Stimulated activated CD8-positive, alpha-beta memory T cell treated with anti-CD3 and anti-CD28 coated beads, Interleukin-15, amount 100 ng/mL, for 1 hour (primary cell): Measurements from ENCODE around the gene RPL36A.

Source experiments
- DNase-seq: peaks from one replicate; pipeline ENCODE4 v3.0.0-alpha.2; 2020; ENCODE audit warnings: low read depth

The RPL36A gene

DNA sequence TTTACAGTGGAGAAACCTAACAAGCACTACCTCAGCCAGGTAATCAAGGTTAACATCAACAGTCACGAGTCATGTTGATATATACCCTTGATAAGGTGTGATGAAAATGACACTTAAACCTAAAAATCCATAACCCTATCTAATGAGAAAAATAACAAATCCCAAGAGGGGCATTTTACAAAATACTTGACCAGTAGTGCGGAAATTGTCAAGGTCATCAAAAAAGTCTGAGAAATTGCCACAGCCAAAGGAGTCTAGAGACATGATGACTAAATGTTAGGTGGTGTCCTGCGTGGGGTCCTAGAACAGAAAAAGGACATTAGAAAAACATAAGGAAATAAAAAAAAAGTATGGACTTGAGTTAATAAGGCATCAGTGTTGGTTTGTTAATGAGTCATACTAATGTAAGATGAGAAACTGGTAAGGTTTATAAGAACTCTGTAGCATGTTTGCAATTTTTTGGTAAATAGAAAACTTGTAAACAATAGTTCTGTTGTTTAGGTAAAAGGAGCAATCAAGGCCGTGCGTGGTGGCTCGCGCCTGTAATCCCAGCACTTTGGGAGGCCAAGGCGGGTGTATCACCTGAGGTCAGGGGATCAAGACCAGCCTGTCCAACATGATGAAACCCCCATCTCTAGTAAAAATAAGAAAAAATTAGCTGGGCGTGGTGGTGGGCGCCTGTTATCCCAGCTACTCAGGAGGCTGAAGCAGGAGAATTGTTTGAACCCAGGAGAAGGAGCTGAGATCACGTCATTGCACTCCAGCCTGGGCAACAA is 2.9 kb downstream of the RPL36A start:
- DNase-seq: no peak

DNA sequence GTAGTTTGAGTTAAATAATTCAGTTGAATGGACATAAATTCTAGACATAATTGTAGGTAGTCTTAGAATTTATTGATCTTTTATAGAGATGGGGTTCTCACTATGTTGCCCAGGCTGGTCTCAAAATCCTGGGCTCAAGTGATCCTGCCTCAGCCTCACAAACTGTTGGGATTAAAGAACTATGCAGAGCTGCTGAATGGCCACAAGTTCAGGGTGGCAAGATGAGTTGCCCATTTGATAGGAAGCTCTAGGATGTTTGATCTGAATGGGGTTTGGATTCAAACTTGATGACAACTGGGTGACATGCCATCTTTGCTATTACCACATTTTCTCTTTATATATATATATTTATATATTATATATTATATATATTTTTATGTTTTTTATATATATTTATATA is 3.6 kb downstream of the RPL36A start:
- no peak for DNase-seq

DNA sequence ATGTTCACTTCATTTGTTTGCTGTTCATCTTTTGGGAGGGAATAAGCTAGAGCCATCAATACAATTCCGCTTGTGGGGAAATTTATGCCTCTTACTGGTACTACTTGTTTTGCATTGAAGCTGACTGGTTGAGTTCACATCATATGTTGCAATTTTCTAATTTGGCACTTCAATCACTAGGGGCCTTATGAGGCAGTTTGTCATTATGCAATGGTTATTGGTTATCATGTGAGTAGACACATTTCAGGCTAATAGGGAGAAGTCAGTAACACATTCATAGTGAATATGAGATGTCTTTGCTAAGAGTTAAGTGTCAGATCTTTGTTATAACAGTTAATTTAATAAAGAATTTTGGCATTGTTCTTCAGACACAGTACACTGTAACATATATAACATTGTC is 5.0 kb downstream of the RPL36A start:
- DNase-seq: no peak

DNA sequence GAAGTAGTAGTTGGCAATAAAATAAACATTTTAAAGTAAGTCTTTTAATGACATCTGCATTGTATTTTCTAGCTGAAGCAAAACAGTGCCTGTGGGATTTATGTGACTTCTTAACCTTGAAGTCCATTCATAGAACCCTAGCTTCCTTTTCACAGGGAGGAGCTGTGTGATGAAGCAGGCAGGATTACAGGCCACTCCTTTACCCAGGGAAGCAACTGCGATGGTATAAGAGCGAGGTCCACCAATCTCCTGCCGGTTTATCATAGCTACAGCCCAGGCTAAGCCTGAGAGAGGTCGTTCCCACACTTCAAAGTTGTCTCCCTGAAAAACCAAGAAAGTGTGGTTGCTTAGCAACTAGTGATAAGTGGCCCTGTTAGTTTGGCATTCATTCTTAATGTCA is 7.0 kb downstream of the RPL36A start:
- DNase-seq: no peak

DNA sequence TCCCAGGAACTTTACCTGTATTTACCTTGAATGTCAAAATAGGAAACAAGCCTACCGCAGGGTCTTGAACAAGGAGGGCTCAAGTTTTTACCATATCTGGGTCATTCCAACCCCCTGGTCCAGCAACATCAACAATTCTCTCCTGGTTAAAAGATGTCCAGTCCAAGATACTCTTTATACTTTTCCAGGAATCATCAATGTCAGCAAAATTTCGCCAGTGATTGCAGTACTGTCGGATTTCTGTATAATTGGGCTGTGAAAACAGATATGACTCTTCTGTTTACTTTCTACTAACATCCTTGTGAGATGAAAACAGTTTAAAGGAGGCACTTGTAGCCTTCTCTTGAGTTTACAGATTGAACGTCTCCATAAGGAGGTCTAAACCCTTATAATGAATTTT is 7.9 kb downstream of the RPL36A start:
- no peak for DNase-seq

DNA sequence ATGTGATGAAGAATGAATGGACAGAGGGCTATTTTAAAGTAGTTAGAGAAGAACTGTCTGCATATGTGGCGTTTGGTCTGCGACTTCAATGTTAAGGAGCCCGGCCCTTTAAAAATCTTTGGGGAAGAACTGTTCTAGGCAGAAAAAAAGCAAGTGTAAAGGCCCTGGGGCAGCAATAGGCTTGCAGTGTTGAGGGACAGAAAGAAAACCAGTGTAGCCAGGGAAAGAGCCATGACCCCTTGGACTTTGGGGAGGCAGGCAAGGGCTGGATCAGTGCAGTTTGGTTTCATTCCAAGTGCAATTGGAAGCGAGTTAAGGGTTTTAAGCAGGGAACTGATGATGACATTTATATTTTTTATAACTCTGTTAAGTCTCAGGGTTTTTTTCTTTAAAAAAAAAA is 9.0 kb downstream of the RPL36A start:
- DNase-seq: no peak

DNA sequence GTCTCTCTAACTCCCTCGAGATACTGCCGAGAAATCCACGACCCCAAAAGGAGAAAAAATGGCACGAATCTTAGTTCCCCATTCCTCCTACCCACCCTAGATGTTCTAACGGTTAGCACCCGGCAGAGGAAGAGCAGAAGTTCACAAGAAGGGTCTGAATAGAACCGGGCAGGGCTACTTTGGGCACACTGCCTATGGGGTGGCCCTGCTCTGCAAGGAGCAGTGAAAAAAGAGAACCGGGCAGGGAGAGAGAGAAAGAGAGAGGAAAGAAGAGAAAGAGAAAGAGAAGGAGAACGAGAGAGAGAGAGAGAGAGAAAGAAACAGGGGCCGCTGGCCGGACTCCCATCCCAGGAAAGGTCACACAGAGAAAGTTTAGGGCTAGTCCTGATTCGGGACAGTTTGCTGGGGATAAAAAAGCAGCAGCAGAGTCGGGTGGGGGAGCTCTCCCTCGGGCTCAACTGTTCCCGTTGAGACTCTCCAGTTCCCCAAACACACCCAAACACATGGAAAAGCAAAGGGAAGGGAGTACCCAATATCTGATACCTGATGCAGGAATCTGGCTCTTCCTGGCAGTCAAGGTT is 16.4 kb downstream of the RPL36A start:
- no peak for DNase-seq

DNA sequence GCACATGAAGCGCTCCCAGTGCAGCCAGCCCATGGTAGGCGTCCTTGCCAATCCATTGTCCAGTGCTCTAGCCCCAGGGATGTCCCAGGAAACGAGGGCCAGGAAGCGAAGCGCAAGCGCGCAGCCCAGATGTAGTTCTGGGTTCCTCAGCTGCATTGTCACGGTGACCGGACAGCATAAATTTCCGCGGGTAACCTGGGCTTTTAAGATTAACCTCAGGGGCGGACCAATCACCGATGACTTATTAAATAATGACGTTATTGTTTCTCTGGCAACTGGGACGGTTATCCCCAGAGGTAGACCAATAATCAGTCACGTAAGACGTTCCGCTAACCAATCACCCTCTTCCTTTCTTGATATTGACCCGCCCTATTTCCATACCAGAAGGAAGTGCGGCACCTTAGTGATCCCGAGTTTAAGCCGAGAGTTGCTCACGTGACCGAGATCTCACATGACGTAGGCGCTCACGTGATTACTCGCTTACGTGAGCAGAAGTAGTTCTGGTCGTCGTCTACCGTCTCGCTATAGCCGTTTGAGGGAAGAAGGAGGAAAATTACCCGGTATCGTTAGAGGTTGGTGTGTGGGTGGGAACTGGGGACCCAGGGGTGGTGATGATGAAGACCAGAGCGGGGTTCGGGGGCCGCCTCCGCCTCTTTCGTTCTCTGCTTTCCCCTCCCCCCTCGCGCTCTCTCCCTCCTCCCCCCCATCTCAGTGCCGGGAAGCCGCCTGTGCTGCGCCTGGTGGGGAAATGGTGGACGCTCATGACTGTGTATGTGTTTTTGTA is 17.1 kb downstream of the RPL36A start, which contains the start of the genes GLA and HNRNPH2:
Gene GLA, minus strand, starts transcription at position 178 of the 784 bp plus-strand sequence. Its CDS starts 22 bp downstream, at position 156.
Gene HNRNPH2, plus strand, starts transcription at position 475 of the 784 bp plus-strand sequence. CDS start 3,767 bp downstream, outside the sequence.
- DNase-seq: peak; percentile 74

DNA sequence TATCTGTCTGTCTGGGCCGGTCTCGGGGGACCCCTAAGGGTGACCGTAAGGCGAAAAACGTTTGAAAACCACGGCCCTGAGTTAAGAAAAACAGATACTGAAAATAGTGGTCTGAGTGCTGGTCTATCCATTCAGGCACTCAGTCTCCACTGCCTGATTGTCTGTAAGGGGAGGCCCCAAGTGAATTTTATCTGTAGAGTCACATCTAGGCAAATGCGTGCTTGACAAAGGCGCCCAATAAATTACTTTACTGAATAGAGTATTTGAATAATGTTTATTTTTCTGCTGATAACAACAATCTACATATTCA is 17.7 kb downstream of the RPL36A start:
- no peak for DNase-seq

DNA sequence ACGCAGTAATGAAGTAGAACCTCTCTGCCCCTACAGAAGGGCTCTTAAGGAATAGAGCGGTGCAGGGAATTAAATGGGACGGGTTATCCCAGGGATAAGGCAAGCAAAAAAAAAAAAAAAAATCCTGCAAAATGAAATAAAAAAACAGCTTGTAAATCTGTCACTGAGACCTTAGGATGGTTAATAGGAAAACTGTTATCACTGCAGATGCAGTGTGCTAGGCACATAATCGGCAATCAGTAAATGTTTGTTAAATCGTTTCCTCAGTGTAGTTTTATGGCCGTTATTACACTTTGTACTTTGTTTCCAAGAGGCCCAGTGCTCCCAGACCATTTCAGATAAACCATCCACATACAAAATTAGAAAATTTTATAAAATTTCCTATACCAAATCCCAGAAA is 18.2 kb downstream of the RPL36A start:
- no peak for DNase-seq

DNA sequence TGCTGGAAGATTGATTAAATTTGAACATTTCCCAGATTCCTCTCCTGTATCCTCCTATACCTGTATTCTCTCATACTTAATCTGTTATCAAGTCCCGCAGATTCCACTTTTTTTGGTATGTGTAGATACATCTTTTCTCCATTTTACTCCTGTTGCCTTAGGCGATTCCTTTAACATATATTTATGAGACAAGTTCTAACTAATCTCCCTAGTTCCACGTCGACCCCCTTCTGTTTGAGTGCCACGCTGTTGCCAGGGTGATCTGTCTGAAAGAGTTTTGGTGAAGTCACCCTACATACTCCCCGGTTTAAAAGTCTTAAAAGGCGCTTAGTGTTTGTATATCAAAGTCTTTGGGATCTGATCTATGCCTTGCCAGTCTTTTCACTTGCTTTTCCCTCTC is 19.6 kb downstream of the RPL36A start:
- DNase-seq: no peak

DNA sequence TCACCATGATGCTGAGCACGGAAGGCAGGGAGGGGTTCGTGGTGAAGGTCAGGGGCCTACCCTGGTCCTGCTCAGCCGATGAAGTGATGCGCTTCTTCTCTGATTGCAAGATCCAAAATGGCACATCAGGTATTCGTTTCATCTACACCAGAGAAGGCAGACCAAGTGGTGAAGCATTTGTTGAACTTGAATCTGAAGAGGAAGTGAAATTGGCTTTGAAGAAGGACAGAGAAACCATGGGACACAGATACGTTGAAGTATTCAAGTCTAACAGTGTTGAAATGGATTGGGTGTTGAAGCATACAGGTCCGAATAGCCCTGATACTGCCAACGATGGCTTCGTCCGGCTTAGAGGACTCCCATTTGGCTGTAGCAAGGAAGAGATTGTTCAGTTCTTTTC is 21.2 kb downstream of the RPL36A start:
- DNase-seq: no peak

DNA sequence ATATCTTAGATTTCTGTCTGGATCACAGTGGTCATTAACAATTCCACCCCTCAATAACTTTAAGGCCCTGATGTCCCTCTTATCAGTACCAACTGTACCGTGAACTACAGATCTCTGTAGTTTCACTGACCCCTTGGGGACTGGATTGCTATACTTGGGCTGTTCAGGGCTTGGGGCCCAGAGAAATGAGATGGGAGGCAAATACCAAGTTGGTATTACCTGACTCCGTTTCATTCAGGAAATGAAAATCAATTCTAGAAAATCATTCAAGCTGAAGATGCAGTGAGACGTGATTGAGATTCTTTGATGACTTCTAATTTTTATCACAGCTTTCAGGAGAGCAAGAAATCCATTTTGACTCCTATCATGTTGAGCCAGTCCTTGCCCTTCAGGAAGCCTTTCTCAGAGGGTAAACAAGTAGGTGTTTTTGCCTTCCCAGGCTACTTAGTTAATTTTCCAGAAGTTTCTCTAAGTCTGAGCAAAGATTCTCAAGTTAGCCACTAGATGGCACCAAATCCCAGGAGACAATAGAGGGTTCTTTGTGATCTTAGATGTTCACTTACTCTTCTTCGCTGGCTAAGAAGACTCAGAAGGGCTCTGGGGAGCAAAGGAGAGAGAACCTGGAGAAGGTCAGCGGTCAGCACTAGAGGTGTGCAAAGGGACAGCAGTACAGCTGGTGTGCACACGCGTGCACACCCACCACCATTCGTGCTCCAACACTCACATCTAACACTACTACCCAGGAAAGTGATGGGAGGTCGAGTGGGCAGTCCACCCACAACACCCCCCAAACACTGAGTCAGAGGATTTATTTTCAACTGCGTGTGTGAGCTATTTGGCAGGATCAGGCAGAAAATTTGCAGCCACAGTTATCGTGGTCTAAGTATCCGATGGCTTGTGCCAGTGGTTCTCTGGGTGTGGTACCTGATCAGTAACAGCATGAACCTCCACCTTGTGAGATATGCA is 24.7 kb downstream of the RPL36A start:
- DNase-seq: no peak

DNA sequence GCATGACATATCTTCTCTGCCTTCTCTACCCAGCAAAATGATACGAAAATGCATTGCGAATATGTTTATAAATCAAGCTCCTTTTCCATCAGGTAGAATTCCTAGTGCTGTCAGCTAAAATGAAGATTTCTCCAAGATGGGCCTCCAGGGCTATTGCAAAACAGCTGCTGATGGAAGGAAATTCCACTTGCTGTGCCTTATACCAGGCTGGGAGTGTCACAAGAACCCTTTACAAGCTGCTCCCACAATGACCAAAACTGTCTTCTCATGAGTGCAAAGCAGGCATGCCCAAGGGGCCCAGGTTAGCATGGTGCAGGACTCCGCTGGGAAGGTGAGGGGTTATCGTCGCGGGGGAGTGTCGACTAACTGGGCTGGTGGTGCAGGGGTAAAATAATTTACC is 25.9 kb downstream of the RPL36A start:
- DNase-seq: no peak

DNA sequence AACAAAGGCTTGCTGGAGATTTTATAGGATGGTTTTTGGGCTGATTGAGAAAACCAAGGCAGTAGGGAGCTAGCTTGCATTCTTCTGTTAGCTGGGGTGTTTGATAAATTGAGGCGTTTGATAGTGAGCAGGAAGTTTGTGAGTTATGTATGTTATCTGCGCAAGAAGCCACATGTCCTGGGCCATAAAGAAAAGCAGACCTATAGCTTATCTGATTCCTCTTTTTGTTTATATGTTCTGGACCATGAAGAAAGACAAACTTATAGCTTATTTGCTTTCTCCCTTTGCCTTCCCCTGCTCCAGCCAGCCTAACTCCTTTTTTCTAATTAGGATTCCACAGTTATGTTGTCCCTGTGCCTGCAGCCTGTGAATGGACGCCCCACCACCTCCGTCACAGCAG is 26.4 kb downstream of the RPL36A start:
- no peak for DNase-seq

DNA sequence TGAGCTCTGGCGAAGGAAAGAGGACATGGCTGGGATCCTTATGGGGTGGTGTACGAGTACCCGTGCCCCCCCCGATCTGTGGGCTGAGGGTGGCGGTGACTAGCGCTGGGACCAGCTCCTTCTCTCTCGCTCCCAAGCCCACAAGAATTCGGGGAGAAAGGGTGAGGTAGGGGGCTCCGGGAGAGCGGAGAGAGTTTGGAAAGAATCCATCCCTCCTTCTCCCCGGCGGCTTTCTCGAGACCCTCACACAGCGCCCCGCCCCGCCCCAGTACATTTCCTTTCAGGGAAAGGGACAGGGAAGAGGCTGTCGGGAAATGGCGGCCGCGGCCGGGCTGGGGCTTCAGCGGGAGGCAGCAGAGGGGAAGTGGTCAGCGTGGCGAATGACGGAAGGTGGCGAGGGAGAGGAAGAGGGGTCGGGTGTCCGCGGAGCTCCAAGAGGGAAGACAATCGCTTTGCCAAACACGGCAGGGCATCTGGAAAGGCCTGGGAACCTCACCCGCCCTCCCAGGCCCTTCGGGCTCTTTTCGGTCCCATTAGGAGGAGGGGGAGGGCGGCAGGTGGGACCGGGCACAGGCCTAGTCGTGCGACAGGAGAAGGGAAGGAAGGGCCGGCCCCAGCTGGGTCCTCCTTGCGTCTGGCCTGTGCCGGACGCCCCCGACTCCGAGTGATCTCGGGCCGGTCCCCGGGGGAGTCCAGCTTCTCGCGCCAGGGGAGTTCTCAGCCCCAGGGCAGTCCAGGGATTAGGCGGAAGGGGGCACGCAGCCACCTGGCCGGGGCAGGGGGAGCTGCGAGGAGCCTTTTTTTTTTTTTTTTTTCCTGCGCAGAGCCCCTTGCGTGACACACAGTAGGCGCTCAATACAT is 27.4 kb downstream of the RPL36A start:
- no peak for DNase-seq

DNA sequence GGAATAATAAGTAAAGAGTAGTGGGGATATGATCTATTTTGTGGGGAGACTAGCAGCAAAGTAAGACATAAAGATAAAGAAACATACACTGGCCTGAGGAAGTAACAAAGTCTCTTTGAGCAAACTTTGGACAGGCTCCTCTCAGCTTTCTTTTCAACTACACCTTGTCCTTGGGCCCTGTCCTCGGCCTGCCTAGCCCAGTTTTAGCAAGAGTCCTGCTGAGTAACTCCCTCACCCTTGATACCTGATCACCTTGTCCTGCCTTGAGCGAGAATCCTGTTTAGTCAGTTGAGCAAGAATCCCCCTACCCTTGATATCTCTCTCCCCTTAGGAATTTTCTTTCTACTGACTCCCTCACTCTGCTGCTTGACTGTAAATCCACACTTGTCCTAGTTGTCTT is 28.7 kb downstream of the RPL36A start:
- no peak for DNase-seq

DNA sequence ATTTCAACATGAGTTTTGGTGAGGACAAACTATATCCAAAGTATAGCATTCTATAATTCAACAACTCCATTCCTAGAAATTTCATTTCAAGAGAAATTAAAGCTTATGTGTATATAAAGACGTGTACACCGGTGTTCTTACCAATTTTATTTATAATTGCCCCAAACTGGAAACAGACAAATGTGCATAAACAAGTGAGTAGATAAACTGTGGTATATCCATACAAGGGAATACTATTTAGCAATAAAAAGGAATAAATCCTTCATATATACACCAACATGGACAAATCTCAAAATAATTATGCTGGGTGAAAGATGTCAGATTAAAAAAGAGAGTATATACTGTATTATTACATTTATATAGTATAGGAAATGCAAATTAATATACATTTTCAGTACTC is 37.1 kb downstream of the RPL36A start:
- DNase-seq: no peak

DNA sequence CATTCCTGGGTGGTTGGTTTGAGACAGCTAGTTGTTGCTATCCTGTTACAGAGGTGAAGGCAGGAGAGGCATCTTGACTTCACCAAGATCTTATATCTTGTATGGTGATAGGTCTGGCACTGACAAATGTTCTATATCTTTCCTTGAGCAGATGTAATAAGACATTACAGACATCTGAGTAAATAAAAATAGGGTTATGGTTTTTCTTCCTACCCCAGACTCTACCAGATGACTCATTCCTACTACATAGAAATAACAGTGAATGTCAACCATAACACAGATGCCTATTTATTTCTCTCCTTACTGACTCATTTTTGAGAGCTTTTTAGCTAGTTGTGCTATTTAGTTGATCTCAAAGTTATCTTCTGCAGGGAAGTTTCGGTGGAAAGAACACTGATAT is 39.1 kb downstream of the RPL36A start:
- DNase-seq: no peak

DNA sequence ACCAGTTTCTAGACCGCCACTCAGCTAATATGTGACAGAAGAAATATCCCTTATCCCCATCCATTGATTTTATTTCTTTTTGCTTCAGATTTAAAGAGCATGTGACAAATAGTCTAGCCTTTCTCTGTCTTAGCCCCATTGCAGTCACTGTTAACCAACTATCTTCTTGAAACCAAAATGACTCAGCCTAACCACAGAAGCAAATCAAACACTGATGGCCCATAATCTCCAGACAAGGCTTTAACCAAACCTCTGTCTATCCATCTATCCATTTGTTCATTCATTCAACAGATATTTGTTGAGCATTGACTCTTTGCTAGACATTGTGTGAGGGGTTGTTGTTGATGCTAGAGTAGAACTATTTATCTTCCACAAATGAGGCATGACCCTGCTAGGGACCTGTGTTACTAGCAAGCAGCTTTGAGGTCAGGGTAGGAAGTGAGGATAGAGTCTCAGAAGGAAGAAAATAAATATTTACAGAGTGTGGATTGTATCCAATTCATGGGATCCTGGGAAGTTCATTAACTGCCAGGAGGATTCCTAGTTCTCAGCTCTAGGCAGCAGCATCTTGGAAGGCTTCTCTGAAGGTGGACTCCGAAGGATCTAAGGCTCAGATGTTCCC is 39.8 kb downstream of the RPL36A start:
- DNase-seq: no peak

DNA sequence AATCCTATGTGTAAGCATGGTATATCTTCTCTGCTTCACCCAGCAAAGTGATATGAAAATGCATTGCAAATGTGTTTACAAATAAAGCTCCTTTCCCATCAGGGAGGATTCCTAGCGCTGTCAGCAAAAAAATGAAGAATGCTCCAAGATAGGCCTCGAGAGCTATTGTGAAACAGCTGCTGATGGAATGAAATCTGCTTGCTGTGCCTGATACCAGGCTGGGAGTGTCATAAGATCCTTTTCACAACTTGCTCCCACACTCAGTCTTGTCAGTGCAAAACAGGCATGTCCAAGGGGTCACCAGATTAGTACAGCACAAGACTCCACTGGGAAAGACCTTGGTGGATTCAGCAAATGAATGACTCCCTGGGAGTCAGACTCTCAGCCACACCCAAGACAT is 51.3 kb downstream of the RPL36A start:
- no peak for DNase-seq
